B cell (primary cell): ENCODE results near the gene RFX3.

ENCODE experiments used
- EZH2 ChIP-seq: IDR thresholded peaks from 2 replicates; pipeline ENCODE4 v1.6.1; 2012; ENCODE audit warnings: borderline replicate concordance, low read depth, mild to moderate bottlenecking, moderate library complexity, low read length; ENCODE audit not compliant: insufficient read depth, poor library complexity, severe bottlenecking
- TF ChIP-seq, protein P1 (sequence below): fragments of 200-600 bp; IDR thresholded peaks from one replicate; pipeline ENCODE4 v1.8.0; 2022; ENCODE audit warnings: antibody characterized with exemption, mild to moderate bottlenecking

DNA sequence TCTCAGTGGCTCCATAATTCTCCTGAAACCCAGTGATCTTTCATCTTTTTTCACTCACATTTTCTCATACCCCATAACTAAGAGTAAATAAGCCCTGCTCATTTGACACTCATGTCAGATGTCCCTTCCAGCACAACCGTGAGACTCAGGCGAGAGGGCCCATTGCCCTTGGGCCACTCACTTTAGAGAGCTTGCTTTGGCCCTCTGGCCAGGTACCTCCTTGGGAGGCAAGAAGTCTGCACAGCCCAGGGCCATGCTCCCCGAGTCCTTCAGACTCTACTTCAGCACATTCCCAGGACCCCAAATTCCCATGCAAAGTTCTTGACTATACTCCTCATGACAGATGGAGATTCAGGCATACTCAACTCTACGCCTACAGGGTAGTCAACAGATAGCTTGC, 33.6 kb downstream of the RFX3 start:
- TF ChIP-seq, protein P1, sequence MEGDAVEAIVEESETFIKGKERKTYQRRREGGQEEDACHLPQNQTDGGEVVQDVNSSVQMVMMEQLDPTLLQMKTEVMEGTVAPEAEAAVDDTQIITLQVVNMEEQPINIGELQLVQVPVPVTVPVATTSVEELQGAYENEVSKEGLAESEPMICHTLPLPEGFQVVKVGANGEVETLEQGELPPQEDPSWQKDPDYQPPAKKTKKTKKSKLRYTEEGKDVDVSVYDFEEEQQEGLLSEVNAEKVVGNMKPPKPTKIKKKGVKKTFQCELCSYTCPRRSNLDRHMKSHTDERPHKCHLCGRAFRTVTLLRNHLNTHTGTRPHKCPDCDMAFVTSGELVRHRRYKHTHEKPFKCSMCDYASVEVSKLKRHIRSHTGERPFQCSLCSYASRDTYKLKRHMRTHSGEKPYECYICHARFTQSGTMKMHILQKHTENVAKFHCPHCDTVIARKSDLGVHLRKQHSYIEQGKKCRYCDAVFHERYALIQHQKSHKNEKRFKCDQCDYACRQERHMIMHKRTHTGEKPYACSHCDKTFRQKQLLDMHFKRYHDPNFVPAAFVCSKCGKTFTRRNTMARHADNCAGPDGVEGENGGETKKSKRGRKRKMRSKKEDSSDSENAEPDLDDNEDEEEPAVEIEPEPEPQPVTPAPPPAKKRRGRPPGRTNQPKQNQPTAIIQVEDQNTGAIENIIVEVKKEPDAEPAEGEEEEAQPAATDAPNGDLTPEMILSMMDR = no peak
- TF ChIP-seq EZH2 = no peak
